Measurements from ENCODE around the gene PFKFB2. TPM values are rescaled to one million over a fixed set of nuclear protein-coding genes. Genes with fewer than 3 reads are reported as not detected.

The PFKFB2 gene
- total and polyA plus RNA-seq, 2 of the 8 experiments (the other 6 are each of a cell fraction or from before 2014, with no cell fraction given): 6.7 to 19.1 TPM

- no peak for TF ChIP-seq EZH2 (IDR thresholded peaks at IDR 0.05; ENCODE audit: low read depth, low read length, severe bottlenecking)
- no peak for TF ChIP-seq ATF3 (IDR thresholded peaks at IDR 0.05; ENCODE audit: insufficient read depth, low read depth, low read length)
- no peak for TF ChIP-seq EGR1 (IDR thresholded peaks at IDR 0.05; ENCODE audit: borderline replicate concordance, low read depth, low read length)
- no peak for TF ChIP-seq YY1 (IDR thresholded peaks at IDR 0.05; ENCODE audit: low read depth, low read length)
- TF ChIP-seq GTF2F1 (IDR thresholded peaks at IDR 0.05; ENCODE audit: borderline replicate concordance, low read depth, low read length): no peak
- no peak for TF ChIP-seq SP4 (IDR thresholded peaks at IDR 0.05; ENCODE audit: low read length)
Measured at GRCh38 chr1:207085887-207086286, 32.8 kb downstream of the PFKFB2 start (continued).

Data from H1 (cell line).